T-helper 1 cell (primary cell): ENCODE measurements around the gene SLC26A2.
"Not testable (repeated sequence)": the region's sequence is repeated elsewhere in the genome, so short reads cannot be mapped to it uniquely, and the experiment has no call there.

Experiments
- DNase-seq, 5 donors: peaks; one replicate each; pipeline ENCODE4 v3.0.0-alpha.2; 2012 to 2020

The SLC26A2 gene

DNA sequence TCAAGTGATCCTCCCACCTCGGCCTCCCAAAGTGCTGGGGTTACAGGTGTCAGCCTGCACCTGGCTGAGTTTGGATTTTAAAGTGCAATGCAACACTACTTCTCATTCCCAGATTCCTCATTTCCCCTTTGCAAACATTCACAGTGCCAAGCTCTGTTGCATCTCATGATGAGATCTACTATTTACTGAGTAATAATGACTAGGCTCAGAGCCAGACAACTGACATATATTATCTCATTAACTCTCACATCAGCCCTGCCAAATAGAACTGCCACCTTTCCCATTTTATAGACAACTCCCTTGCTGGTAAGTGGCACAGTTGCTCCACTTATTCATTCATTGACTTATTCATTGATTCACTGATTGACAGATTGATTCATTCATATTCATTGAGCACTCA lies 22.9 kb upstream of the SLC26A2 start:
- no peak for DNase-seq

DNA sequence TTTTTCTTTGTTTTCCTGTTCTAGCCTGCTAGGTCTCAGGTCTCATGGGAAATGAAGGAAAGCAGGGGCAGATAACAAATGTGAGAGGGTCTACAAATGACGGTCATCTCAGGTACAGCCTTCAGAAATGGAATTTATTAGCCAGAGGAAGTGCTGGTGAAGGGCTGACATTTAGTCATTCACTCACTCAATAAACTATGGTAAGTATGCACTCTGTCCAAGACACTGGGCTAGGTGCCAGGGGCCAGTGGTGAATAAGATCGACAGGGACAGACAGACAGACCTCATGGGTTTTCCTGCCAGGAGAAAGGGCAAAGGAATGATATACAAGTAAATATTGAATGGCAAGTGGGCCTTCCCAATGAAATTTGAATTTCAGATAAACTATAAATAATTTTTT lies 22.3 kb upstream of the SLC26A2 start:
- DNase-seq, result no peak

DNA sequence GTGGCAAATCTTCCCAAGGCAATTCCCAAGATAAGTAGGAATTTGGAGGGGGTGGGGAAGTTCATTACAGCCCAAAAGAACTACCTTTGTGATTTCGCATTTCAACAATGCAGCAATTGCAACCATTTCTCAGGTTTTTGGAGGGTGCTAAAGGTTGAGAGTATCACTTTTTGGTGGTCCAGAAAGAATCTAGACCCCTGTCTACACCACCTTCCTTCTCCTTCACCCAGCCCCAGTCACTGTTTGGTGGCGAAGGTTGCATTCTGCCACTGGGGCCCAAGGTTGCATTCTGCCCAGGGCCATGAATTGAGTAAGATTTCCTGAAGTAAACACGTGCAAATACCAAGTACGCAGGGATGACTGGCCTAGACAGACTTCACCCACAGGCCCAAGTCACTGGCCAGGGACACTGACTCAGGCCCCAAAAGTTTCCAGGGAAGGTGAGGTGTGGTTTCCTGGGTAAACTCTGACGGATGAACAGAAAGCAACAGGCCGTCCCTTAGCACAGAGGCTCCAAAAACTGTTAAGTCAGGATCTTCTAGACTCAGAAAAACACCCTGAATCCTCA lies 21.7 kb upstream of the SLC26A2 start:
- DNase-seq, result peak in 1 of 5 donors; percentile 9

DNA sequence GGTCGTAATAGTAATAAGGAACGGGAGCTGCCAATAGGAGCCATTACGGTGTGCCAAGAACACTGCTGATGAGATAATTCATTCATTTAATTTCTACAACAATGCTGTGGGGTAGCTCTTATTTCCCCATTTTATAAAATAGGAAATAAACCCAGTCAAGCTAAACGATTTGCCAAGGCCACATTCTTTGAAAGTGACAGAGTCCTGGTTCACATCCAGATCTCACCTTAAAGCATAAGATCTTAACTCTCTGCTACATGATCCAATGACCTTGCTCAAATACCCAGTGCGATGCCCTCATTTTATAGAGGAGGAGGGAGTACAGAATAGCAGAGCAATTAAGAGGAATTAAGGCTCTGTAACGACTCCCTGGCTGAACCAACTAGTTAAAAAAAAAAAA lies 21.0 kb upstream of the SLC26A2 start:
- no peak for DNase-seq

DNA sequence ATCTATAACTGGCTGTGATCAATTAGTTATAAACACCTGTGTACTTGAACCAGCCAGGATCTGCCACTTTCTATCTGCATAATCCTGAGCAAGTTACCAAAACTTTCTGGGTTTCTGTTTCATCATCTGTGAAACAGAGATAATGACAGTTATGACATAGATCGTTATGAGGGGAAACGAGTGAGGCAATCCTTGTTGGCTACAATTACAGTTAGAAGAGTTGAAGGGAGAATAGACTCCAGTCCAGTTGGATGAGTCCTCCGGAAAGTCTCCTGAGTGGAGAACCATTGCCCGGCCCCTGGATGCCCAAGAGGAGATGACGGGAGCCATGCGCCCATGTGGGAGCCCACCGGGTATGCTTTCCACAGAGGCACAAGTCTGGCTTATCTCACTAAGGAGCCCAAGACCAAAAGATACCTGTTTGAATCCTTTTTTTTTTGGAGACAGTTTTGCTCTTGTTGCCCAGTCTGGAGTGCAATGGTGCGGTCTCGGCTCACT lies 20.4 kb upstream of the SLC26A2 start:
- peak in 1 of 5 donors; percentile 74 for DNase-seq

DNA sequence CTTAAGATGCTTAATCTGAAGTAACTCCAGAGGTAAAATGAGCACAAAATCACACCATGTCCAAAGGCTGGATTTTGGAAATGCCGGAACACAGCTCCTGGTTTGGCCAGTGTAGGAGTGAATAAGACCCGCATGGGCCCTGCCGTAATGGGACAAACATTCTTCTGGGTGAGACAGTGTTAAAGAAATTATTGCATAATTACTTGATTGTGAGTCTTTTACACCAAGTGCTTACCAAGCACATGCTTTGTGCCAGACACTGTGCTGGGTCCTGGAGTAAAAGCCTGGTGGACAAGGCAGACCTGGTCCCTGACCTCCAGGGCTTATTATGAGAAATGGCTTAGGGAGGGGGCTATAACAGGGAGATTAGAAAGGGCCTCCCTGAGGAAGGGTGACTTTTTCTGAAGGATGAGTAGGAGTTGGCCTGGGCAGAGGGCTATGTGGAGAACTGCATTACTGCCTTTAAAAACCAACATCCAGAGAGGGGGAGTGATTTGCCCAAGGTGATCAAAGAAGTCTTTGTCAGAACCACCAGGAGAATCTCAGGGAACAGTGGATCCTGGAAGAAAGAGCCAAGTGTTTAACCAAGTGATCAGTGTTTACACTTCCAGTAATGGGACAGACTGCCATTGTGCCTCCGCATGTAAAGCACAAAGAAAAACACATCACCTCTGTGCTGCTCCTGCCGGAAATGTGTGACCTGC lies 19.5 kb upstream of the SLC26A2 start:
- DNase-seq, result no peak

DNA sequence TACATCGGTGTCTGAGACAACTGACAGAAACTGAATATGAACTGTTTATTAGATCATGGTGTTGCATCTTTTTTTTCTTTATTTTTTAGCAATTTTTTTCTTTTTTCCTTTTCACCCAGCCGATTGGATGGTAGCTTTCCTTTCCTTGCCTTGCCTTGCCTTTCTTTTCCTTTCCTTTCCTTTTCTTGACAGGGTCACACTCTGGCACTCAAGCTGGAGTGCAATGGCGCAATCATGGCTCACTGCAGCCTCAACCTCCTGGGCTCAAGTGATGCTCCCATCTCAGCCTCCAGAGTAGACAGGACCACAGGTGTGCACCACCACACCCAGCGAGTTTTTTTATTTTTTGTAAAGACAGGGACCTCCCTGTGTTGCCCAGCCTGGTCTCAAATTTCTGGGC lies 18.8 kb upstream of the SLC26A2 start:
- DNase-seq, result no peak

DNA sequence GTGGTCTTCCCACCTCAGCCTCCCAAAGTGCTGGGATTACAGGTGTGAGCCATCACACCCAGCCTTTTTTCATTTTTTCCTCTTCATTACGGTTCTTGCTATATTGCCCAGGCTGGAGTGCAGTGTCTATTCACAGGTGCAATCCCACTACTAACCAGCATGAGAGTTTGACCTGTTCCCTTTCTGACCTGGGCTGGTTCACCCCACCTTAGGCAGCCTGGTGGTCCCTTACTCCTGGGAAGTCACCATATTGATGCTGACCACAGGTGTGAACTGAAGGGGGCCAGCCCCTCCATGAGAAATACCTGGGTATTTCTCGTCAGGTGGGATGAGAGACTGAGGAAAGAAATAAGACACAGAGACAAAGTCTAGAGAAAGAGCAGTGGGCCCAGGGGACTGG lies 18.4 kb upstream of the SLC26A2 start:
- no peak for DNase-seq

DNA sequence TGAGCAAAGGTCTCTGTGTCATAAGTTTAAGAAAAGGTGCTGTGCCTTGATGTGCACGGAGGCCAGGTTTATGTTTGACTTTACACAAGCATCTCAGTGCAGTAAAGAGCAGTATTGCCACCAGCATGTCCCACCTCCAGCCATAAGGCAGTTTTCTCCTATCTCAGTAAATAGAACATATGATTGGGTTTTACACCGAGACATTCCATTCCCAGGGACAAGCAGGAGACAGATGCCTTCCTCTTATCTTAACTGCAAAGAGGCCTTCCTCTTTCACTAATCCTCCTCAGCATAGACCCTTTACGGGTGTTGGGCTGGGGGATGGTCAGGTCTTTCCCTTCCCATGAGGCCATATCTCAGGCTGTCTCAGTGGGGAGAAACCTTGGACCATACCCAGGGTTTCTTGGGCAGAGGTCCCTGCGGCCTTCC lies 17.8 kb upstream of the SLC26A2 start:
- DNase-seq, result not testable (repeated sequence)

DNA sequence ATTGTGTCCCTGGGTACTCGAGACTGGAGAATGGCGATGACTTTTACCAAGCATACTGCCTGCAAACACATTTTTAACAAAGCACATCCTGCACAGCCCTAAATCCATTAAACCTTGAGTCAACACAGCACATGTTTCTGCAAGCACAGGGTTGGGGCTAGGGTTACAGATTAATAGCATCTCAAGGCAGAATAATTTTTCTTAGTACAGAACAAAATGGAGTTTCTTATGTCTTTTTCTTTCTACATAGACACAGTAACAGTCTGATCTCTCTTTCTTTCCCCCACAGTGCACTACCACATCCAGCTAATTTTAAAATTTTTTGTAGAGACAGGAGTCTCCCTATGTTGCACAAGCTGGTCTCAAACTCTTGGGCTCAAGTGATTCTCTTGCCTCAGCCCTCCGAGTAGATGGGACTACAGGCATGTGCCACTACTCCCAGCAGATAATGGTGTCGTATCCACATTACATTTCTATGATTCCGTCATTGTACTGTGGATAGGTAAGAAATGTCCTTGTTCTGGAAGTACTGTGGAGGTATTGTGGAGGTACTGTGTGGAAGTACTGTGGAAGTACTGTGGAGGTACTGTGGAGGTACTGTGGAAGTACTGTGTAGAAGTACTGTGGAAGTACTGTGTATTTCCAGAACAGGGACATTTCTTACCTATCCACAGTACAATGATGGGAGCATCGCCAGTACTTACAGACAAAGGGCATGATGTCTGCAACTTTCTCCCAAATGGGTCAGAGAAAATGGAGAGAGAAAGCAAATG lies 17.2 kb upstream of the SLC26A2 start:
- not testable (repeated sequence) for DNase-seq

DNA sequence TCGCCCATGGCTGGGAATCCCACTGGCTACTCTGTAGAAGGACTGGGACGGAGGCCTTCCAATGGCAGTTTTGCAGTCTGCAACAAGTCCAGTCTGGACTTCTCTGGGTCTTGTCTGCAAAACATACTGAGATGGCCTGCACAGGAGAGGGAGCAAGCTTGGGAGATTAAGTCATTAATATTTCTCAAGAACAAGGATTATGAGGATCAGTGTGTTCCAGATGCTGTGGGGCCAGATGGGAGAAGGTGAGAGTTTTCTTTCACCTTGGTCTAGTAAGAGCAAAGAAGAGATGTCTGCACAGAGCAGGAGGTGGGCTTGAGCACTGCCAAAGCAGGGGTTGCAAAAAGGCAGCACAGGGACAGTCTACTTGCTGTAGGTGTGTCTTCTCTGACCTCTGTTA lies 15.9 kb upstream of the SLC26A2 start, which contains the start of gene PDE6A:
TSS of gene PDE6A (minus strand) at position 128 of the 400 bp plus-strand sequence. CDS start at position 8, 120 bp downstream.
- no peak for DNase-seq

DNA sequence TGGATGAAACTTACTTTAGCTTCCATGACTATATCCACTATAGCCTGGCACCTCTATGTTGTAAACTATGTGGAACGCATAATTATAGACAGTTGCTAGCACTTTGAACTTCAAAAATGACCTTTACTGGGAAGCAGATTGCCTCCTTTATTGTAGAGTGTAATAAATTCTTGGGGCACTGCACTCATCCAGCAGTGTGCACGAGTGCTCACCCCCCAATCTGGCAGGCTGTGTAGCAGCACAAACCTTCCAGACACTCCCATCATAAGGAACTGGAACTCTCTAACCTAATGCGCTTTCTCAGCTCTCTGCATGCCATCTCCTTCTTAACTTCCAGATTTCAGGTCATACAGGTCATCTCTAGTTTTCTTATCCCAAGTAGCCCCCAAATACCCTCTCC lies 14.4 kb upstream of the SLC26A2 start:
- DNase-seq, result no peak

DNA sequence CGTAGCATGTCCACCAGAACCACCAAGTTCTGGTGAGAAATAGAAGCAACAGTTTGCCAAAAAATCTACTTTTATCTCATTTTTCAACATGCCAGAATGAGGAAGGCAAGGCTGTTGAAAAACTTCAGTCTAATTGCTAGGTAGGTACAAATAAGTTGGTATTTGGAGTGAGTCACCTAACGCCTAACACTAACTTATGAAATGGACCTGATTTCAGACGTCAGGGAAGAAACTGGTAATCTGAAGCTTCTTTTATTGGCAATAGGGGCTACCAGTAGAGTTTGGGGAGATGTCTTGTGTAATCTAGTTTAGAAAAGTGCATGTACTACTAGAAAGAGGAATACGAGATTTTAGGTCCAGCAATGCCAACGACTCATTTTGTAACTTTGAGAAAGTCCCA lies 11.6 kb upstream of the SLC26A2 start:
- no peak for DNase-seq

DNA sequence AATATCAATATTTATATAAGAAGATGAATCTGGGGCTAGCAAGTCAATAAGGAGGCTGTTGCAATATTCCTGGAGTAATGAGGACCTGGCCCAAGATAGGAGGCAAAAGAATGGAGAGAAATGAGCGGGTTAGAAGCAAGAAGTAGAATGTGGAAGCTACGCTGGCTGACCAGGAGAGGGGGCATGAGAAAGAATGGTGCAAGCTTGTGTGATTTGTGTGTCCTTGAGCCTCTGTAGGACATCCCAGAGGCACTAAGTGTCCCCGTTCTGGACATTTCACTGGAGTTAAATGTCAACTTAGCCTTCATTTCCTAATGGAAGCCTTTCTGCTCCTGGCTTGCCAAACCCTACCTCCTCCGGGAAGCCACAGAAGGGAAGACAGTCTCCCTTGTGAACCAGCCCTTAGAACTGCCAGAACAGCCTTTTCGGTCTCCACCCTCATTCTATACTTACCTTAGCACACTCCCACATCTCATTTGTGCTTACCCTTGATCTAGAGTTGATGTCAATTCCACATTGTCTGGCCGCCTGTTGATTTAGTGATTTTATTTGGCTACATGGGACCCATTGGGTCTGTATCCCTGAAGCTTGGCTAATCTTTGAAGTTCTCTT lies 9.3 kb upstream of the SLC26A2 start:
- no peak for DNase-seq

DNA sequence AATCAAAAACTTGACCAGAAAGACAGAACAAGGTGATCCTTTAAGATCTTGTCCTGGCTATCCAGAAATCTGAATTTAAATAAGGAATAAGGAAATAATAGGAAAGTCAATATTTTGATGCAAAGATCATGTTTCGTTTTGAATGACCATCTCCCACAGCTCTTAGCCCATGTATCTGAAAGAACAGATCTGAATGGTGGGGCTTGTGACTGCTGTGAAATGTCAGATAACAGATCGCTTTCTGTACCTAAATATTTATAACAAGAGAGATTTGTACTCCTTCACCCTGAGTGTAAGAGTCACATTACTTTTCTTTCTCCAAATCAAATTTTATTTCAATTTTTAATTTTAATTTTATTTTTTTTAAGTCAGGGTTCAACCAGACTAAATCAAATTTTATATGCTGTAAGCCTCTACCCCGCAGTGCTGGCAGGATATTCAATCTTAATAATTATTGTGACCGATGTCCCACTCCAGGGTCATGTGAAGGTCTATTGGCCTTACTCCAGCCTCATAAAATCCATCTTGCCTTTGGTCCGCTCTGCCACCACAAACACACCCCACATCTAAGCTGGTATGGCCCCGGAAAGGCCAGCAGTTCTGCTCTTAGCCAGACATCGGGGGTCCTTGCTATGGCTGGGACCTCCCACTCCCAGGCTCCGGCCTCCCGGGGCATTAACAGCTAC lies 7.0 kb upstream of the SLC26A2 start:
- no peak for DNase-seq

DNA sequence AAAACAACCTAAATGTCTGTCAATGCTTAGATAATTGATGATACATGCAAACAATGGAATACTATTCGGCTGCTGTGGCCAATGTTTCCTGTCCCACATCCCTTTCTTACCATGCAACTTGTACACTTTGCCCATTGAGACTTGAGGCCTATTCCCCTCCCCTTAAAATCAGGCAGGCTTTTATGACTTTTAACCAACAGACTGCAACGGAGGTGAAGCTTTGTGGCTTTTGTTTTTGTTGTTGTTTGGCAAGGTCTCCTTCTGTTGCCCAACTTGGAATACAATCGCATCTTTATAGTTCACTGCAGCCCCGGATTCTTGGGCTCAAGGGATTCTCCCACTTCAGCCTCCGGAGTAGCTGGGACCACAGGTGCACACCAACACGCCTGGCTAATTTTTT lies 5.8 kb upstream of the SLC26A2 start:
- DNase-seq, result no peak

DNA sequence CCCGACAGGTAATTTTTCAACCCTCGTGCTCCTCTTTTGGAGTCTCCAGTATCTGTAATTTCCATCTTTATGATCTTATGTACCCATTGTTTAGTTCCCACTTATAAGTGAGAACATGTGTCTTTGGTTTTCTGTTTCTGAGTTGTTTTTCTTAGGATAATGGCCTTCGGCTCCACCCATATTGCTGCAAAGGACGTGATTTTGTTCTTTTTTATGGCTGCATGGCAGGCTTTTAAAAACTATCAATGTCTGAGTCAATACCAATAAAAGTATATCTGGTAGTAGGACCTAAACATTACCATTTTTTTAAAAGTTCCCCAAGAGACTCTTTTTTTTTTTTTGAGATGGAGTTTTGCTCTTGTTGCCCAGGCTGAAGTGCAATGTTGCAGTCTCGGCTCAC lies 3.9 kb upstream of the SLC26A2 start:
- DNase-seq, result no peak

DNA sequence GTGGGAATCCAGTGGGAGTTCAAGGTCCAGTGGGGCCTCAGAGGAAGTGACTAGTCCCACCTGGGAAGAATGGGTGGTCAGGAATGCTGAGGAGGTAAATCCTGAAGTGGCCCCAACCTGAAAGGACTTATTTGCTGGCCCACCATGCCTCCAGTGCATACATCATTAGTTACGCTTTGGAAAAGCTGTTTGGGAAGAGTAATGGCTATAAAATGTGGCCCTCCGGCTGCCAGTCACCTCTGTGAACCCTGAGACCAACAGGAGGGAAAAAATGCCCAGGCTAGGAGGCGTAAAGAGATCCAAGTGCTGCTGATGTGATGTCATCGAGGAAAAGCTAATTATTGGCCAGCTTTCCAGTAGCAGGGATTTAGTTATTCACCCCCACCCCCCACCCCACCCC lies 2.7 kb upstream of the SLC26A2 start:
- DNase-seq, result no peak

DNA sequence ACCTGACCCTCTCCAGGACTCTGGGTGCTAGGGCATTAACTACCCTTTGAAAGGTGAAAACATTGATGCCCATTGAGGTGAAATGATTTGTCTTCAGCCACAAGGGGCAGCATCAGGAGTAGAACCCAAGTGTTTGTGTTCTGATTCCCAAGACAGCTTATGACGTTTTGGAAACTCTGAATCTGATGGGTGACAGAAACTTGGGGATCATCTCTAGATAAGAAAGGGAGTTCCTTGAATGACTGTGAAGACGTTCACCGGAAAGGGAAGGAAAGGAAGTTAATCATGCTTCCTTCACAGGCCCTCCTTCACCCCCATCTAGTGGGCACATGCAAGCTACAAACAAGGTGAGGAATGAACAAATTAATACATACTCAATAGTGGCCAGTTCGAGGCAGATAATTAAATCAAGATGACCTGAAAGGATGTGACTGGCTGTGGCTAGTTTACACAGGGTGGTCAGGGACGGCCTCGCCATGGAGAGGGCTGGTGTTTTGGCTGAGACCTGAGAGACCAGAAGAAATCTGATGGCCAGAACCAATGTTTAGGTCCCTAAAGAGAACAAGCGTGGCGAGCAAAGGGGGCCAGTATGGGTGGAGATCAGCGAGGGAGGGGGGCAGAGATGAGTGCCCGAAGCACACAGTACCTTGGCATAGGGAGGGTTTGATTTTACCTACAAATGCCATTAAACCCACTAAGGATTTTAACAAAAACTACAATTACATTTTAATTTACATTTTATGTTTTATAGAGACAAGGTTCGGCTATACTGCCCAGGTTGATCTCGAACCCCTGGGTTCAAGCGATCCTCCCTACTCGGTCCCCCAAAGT lies 937 bp upstream of the SLC26A2 start:
- peak in 4 of 5 donors; percentile 10 to 82 (median 11) for DNase-seq

DNA sequence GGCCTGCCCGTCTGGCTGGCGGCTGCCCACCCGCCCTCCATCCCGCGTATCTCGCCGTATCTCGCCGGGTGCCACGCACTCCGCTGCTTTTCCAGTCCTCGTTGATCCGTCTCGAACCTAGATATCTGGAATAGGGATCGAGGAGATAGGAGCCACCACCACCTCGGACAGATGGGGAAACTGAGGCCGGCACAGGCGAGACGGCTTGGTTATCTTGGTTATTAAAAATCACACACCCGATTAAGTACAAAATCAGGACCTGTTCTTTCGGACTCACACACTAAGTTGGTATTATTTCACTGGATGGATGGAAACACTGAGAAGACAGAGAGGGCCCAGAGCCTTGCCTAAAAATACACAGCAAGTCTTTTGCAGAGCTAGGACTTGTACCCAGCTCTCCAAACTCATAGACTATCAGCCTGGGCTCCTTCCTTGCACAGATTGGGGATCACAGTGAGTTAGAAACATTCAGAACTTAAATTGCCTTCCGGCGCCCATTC lies 678 bp downstream of the SLC26A2 start:
- DNase-seq, result no peak

DNA sequence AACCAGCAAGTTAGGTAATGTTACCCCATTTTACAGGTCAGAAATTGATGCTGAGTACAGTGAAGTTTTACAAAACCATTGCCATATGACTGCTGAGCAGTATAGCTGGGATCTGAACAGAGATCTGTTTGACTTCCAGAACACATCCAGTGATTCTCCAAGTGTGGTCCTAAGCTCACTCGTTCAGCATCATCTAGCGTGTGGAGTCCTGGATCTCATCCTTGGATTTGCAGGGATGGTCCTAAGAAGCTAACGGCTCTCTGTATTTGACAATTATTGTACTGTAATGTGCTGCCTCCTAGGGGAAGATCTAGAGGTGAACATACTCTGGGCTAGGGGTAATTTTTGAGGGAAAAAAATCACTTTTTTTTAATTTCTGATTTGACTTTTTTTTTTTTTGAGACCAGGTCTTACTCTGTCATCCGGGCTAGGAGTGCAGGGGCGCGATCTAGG lies 1.4 kb downstream of the SLC26A2 start:
- peak in 1 of 5 donors; percentile 7 for DNase-seq
